Measurements from ENCODE around the gene CUX1.

DNA sequence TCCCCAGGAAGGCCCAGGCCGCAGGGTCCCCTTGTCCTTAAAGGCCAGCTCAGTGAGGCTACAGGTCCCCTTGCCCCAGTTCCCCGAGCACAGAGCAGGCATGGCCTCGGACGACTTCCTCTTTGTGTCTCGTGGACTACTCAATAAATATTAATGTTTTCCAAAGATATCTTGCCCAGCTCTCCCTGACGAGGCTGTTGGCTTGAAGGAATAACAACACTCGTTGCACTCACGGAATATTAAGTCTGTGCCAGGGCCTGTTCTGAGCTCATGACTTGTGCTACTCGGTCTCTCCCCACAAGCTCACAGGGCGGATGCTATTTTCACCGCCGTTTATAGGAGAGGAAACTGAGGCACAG is 68.2 kb downstream of the CUX1 start:
- TF ChIP-seq, protein P1, sequence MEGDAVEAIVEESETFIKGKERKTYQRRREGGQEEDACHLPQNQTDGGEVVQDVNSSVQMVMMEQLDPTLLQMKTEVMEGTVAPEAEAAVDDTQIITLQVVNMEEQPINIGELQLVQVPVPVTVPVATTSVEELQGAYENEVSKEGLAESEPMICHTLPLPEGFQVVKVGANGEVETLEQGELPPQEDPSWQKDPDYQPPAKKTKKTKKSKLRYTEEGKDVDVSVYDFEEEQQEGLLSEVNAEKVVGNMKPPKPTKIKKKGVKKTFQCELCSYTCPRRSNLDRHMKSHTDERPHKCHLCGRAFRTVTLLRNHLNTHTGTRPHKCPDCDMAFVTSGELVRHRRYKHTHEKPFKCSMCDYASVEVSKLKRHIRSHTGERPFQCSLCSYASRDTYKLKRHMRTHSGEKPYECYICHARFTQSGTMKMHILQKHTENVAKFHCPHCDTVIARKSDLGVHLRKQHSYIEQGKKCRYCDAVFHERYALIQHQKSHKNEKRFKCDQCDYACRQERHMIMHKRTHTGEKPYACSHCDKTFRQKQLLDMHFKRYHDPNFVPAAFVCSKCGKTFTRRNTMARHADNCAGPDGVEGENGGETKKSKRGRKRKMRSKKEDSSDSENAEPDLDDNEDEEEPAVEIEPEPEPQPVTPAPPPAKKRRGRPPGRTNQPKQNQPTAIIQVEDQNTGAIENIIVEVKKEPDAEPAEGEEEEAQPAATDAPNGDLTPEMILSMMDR (IDR thresholded peaks at IDR 0.05) = no peak
- TF ChIP-seq EZH2 (IDR thresholded peaks at IDR 0.05; ENCODE audit: borderline replicate concordance, insufficient read depth, low read depth, low read length, poor library complexity, severe bottlenecking) = no peak
